HG03571 (cell line): ENCODE results near the gene TOP2B.

ENCODE experiments used
- ATAC-seq: cut with Tn5 transposase; IDR thresholded peaks from one replicate; pipeline ENCODE4 v1.9.1; 2021; ENCODE audit not compliant: unreplicated experiment

TOP2B gene

DNA sequence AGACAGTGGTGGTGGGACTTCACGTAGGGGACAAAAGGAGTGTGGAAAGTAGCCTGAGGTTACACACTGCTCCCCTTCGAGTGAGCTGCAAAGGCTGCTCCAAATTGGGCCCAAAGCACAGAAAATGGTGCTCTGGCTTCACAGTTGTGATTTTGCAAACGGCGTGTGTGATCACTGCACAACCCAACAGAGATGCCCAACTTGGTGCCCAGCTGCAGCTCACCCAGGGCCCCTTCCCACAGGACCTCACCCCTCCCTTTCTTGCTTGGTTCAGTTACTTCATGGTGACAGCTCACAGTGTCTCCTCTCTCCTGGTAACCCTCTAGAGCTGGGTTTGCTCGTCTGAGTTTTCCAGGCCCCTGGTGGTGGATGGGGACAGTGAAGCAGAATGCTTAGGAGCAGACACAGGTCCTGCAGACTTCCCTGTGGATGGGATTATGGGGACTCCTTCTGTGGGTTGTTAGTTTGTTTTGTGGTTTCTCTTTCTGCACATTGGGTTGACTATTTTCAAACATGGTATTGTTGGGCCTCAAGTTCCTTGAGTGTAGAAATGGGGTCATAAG lies 98.3 kb downstream of the TOP2B start:
- no peak for ATAC-seq

DNA sequence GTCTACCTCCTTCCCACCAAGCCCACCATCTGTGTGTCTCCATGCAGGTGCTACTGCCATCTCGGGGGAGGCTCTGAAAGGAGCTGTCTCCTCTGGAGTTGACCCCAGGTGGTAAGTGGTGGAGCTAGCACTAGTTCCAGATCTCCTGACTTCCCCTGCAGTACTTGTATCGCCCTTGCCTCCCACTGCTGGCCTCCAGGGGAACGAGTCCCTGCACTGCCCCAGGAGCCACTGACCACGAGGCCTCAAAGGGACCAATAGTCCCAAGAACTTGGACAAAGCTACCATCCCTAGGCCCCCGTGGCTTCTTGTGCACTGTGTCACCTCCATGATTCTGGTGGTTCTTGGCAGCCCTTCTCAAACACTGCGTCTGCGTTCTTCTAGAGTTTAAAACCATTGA lies 98.9 kb downstream of the TOP2B start:
- ATAC-seq, result no peak

DNA sequence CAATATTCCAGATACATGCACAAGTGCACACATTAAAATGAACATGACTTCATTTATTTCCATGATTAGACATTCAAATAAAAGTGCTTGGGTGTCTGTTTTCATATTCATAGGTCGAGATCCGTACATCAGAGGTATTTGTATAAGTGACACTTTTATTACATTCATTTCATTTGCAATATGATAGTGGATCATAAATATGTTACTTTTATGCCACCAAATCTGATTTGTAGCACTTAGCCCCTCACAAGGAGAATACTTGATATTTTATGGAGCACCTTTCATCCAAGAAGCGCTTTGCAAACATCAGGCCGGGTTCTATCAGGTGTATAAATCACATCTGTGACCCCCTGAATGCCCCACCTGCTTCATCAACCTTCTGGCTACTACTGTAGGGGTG lies 100.6 kb downstream of the TOP2B start:
- no peak for ATAC-seq

DNA sequence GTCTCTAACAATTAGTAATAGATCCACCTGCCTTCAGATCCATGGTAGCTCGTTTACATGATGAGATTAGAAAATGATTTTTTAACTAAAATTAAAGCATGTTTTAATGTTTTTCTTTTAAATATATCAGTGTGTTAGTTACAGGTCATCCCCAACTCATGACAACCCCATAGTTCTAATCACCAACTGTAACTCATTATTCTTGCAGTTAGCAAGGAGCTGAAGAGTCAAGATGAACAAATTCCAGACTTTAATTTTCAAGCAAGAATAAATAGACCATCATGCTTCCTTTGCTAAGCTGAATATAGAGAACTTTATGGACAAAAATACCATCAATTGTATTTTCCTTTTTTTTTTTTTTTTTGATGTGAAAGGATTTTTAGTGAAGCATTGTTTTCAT lies 101.1 kb downstream of the TOP2B start:
- ATAC-seq, result no peak

DNA sequence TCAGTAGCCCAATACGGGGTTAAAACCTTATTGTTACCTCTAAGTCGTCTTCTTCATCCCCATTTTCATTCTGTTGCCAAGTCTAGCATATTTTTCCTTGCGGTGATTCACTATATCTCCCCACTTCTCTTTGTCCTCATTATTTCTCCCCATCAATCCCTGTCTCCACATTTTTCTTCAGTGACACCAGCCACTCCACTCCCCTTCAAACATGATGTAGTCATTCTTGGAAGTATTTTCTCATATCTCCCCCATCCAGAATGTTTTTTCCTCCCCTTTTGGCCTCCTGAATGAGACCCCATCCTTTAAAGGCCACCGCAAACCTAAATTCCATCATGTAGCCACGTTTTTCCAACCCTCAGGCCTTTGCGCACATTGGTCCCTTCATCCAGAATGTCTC lies 105.9 kb downstream of the TOP2B start:
- no peak for ATAC-seq

DNA sequence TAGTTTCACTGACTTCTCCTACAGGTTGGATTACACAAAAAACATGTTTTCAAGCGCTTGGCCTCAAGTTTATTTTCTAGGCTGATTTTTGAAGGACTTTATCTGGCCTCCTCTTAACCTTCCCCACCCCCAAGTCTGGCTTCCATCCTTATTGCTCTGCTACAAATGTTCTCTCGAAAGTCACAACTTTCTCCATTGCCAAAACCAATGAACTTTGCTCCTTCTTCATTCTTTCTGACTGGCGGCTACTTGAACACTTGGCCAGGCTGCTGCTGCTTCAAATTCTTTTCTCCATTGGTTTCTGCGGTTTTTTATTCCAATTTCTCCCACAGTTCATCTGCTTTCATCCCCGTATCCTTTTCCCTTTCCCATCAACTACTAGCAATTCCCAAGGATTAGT lies 106.6 kb downstream of the TOP2B start:
- no peak for ATAC-seq

DNA sequence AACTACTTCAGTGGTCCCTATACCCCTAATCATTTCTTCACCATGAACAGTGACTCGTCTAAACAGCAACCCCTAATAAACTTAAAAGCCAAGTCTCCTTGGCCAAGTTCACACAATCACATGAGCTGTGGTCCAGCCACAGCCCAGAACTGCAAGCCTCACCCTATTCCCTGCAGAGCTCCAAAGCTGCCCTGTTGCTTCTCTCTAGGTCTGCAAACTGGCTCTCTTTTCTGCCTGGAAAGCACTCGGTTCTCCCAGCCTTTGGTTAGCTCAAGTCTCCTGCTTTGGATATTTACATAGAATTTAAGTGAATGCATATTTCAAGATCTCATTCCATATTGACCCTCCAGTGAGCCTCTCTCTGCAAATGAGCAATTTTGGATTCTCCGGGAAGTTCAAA lies 107.0 kb downstream of the TOP2B start:
- ATAC-seq, result no peak

DNA sequence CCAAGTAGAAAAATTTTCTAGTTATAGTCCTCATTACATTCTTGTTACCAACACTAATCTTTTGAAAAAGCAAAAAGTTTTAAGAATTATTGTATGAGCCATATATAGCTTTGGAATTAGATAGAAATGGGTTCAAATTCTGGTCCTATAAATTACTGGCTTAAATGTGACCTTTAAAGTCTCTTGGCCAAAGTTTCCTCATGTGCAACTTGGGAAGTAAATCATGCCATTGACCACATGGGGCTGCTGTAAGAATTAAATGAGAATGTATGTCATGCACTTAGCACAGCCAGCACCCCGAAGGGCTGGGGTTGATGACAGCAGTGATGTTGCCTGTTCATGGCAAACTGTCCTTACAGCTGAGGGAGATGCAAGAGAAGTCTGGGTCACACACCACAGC lies 108.3 kb downstream of the TOP2B start:
- ATAC-seq, result no peak

DNA sequence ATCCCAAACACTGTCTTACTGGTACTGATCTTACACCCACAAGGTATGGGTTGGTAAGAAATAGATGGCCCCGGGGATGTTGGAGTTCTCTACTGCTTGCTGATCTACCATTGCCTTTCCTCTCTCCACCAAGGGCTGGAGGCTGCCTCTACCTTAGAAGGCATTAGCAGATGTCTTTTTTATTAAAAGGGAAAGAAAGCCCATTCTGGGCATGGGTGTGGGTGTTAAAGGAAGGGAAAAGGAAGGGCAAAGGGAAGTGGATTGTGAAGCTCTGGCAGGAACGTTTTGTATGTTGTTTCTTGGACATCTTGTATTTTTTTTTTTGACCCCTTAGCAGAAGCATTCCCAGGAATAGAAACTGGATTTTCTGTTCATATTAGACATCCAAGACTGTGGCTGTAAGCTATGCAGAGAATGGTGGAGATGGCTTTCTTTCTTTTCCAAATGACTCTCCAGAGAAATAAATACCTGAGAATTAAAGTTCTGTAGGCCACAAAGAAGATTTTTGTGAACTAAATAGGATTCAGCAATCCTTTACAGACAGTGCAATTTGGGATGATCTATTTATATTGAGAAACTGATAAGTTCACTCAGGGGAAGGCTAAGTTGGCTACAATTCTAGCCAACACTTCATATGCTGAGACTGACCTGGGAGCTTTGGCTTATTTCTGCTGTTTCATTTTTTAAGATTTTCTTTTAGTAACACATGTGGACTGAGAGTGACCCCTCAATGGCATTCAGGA lies 108.8 kb downstream of the TOP2B start:
- no peak for ATAC-seq

DNA sequence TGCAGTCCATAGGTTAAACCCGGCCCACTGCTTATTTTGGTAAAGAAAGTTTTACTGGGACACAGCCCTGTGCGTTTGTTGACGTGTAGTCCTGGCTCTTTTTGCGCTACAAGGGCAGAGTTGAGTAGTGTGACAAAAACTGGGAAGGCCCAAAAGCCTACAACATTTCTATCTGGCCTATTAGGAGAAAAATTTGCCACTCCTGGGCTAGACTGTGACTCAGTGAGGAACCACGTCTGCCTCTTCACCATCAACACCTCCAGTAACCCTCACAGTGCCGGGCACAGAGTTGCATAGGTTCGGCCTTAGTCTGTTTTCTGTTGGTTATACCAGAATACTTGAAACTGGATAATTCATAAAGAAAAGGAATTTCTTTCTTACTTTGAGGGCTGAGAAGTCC lies 110.3 kb downstream of the TOP2B start:
- ATAC-seq, result no peak

DNA sequence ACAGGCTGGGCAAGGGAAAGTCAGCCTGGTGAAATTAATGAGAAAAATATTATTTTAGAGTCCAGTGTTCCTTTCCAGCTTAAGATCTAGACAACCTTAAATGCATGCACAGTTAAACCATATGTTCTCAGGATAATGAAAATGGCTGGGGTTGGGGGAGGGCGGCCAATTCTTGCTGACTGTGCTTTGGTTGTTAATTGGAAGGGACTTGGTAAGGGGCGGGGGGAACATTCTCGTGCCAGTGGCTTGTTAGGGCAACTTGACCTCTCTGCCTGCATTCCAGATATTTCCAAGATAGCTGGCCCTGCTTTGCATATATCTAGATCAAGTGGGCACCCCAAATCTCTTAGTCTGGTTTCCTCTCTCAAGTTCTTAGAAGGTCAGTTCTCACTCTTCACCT lies 112.5 kb downstream of the TOP2B start:
- ATAC-seq, result no peak

DNA sequence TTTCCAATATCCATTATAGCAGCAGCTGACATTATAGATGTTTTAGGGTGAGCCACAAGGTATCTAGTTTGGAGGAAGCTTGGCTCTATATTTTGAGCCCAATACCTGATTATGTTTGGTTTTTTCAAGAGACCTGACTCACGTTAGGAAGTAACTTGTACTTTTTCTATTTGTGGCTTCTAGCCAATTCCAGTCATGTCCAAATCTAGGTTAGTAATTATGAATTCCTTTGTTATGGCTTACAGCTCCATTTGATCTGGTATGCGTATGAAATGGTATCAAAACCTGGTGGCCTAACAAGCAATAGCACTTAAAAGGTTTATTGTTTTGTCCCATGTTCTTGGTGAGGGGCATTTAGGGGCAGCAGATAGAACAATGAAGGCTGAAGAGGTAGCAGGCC lies 115.9 kb downstream of the TOP2B start:
- ATAC-seq, result no peak

DNA sequence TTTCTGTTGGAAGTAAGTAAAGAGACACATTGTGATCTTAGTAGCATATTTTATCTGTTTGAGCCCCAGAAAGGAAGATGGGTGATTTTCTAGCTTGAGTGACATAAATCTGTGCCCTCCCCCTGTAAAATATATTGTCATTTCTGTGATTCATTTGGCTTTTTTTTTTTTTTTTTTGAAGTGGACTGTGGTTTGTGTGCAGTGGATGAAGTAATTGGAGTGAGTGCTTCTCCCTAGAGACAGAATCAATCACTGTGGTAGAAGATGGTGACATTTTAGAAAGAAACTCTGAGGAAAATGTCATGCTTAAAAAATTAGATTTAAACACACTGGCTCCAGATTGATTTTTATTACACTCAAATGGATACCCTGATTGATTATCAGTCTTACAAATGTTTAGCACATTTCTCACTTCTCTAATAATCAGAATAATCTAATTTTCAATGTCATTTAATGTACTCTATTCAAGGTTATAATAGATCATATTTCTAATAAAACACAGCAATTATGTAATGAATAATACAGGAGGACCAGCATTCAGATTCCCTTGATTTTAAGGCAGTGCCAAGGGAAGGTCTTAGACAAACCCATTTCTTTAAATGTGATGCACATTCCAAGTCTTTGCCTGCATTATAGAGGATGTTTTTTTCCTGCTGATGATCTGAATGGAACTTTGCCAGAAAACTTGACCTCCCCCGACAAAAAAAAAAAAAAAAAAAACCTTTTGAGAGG lies 116.6 kb downstream of the TOP2B start:
- ATAC-seq, result no peak
